ENCODE results near the gene LDLRAD4. TPM values are rescaled to one million over a fixed set of nuclear protein-coding genes. Genes with fewer than 3 reads are reported as not detected.

Gene LDLRAD4
- total and polyA plus RNA-seq, 9 of the 15 experiments (the other 6 are each of a cell fraction or from before 2014, with no cell fraction given) = 0.01 TPM; not detected in 8

DNA sequence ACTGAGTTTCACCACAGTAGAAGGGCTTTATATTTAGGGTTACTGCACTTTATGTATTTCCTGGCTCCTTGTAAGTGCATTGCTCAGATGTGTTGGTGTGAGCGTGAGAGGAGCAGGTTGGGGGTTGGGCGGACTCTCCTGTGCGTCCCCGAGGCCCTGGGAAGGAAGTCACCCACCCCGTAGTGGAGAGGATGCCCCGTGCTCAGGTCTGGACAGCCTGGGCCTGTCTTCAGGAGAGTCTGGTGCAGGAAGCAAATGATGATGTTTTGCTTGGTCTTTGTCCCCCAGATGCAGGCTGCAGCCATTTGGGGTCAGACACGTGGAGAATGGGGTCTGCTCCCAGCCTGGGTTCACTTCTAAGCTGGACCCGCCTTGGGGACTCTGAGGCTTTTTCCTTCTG, 182.8 kb downstream of the LDLRAD4 start (continued):
- TF ChIP-seq, protein P1, sequence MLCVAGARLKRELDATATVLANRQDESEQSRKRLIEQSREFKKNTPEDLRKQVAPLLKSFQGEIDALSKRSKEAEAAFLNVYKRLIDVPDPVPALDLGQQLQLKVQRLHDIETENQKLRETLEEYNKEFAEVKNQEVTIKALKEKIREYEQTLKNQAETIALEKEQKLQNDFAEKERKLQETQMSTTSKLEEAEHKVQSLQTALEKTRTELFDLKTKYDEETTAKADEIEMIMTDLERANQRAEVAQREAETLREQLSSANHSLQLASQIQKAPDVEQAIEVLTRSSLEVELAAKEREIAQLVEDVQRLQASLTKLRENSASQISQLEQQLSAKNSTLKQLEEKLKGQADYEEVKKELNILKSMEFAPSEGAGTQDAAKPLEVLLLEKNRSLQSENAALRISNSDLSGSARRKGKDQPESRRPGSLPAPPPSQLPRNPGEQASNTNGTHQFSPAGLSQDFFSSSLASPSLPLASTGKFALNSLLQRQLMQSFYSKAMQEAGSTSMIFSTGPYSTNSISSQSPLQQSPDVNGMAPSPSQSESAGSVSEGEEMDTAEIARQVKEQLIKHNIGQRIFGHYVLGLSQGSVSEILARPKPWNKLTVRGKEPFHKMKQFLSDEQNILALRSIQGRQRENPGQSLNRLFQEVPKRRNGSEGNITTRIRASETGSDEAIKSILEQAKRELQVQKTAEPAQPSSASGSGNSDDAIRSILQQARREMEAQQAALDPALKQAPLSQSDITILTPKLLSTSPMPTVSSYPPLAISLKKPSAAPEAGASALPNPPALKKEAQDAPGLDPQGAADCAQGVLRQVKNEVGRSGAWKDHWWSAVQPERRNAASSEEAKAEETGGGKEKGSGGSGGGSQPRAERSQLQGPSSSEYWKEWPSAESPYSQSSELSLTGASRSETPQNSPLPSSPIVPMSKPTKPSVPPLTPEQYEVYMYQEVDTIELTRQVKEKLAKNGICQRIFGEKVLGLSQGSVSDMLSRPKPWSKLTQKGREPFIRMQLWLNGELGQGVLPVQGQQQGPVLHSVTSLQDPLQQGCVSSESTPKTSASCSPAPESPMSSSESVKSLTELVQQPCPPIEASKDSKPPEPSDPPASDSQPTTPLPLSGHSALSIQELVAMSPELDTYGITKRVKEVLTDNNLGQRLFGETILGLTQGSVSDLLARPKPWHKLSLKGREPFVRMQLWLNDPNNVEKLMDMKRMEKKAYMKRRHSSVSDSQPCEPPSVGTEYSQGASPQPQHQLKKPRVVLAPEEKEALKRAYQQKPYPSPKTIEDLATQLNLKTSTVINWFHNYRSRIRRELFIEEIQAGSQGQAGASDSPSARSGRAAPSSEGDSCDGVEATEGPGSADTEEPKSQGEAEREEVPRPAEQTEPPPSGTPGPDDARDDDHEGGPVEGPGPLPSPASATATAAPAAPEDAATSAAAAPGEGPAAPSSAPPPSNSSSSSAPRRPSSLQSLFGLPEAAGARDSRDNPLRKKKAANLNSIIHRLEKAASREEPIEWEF (CRISPR knock-in tag; IDR thresholded peaks at IDR 0.05) = no peak
- TF ChIP-seq, protein P2, sequence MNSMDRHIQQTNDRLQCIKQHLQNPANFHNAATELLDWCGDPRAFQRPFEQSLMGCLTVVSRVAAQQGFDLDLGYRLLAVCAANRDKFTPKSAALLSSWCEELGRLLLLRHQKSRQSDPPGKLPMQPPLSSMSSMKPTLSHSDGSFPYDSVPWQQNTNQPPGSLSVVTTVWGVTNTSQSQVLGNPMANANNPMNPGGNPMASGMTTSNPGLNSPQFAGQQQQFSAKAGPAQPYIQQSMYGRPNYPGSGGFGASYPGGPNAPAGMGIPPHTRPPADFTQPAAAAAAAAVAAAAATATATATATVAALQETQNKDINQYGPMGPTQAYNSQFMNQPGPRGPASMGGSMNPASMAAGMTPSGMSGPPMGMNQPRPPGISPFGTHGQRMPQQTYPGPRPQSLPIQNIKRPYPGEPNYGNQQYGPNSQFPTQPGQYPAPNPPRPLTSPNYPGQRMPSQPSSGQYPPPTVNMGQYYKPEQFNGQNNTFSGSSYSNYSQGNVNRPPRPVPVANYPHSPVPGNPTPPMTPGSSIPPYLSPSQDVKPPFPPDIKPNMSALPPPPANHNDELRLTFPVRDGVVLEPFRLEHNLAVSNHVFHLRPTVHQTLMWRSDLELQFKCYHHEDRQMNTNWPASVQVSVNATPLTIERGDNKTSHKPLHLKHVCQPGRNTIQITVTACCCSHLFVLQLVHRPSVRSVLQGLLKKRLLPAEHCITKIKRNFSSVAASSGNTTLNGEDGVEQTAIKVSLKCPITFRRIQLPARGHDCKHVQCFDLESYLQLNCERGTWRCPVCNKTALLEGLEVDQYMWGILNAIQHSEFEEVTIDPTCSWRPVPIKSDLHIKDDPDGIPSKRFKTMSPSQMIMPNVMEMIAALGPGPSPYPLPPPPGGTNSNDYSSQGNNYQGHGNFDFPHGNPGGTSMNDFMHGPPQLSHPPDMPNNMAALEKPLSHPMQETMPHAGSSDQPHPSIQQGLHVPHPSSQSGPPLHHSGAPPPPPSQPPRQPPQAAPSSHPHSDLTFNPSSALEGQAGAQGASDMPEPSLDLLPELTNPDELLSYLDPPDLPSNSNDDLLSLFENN (IDR thresholded peaks at IDR 0.05; ENCODE audit: low read depth in 2 of 2, low read length in 2 of 2) = no peak
- TF ChIP-seq ZBTB7A (IDR thresholded peaks at IDR 0.05; ENCODE audit: borderline replicate concordance, control insufficient read depth, low read depth, low read length) = no peak
- TF ChIP-seq, protein P3, sequence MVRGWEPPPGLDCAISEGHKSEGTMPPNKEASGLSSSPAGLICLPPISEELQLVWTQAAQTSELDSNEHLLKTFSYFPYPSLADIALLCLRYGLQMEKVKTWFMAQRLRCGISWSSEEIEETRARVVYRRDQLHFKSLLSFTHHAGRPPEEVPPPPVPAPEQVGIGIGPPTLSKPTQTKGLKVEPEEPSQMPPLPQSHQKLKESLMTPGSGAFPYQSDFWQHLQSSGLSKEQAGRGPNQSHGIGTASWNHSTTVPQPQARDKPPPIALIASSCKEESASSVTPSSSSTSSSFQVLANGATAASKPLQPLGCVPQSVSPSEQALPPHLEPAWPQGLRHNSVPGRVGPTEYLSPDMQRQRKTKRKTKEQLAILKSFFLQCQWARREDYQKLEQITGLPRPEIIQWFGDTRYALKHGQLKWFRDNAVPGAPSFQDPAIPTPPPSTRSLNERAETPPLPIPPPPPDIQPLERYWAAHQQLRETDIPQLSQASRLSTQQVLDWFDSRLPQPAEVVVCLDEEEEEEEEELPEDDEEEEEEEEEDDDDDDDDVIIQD (CRISPR knock-in tag; IDR thresholded peaks at IDR 0.05) = no peak

All from K562 (cell line).